K562 (cell line): ENCODE results near the gene FADS6. TPM values are rescaled to one million over a fixed set of nuclear protein-coding genes. Genes with fewer than 3 reads are reported as not detected.

Experiments
- ATAC-seq: fragments of 200-7000 bp; cut with Tn5 transposase; 3 replicates; pipeline ENCODE4 v1.9.1; 2020; ENCODE audit warnings: moderate library complexity
- BruUV-seq: library from RNA; stranded (reverse); fragments of 400-500 nt; replicated peaks from 2 replicates; lab custom pipeline; 2021; lab: Mats Ljungman, UMichigan
- CTCF ChIA-PET: fragments of 300-600 bp; formaldehyde crosslinking; extraction: SDS; loops from one replicate; lab custom pipeline; 2021; ENCODE audit warnings: low intra/inter-chr PET ratio; lab: Yijun Ruan, JAX
- POLR2A ChIA-PET: fragments of 300-600, 350-650 bp; sonication (Branson Sonifier 250); formaldehyde crosslinking; extraction: SDS; loops from one replicate; lab custom pipeline; 2021; ENCODE audit warnings: antibody characterized with exemption, inconsistent platforms; lab: Yijun Ruan, JAX
- DNase-seq, 4 experiments: peaks; one replicate each; pipeline versions ENCODE4 v3.0.0 to v3.0.0-alpha.2; 2011 to 2018; ENCODE audit warnings: low spot score in 3 of 4, mixed read lengths in 3 of 4; ENCODE audit errors: extremely low read depth in 1 of 4
- FAIRE-seq: peaks from 2 replicates; lab custom pipeline; 2011; peaks lifted over from hg19 to GRCh38; lab: Jason Lieb, UNC
- H2AFZ ChIP-seq: 2 replicates; pipeline ENCODE4 v1.6.0; 2011; ENCODE audit warnings: low read depth, low read length, control low read depth, inconsistent platforms
- H3K27ac ChIP-seq: fragments of 200-600 bp; 3 replicates; pipeline ENCODE4 v1.8.0; 2011; ENCODE audit warnings: low read depth, mild to moderate bottlenecking, control low read depth, inconsistent platforms, low read length, moderate library complexity, mixed read lengths; ENCODE audit errors: extremely low read depth
- H3K27me3 ChIP-seq, 2 experiments: fragments of 300-600 bp in 1 of 2; 2 replicates in 1 of 2; 3 replicates in 1 of 2; pipeline versions ENCODE4 v1.6.0 to v1.8.0; 2011; ENCODE audit warnings: inconsistent platforms in 2 of 2, low read length in 2 of 2, mild to moderate bottlenecking in 1 of 2, mixed read lengths in 1 of 2, moderate library complexity in 1 of 2; ENCODE audit not compliant: control insufficient read depth in 2 of 2, insufficient read depth in 2 of 2
- H3K36me3 ChIP-seq: fragments of 300-600 bp; 3 replicates; pipeline ENCODE4 v1.8.0; 2011; ENCODE audit warnings: mild to moderate bottlenecking, low read length, inconsistent platforms; ENCODE audit not compliant: control insufficient read depth, insufficient read depth
- H3K4me1 ChIP-seq, 2 experiments: fragments of 200-600 bp in 1 of 2; replicated peaks in 1 of 2; 2 replicates in 1 of 2; 3 replicates in 1 of 2; pipeline versions ENCODE4 v1.5.1 to v1.8.0; 2011; ENCODE audit warnings: inconsistent platforms in 2 of 2, low read length in 2 of 2, mild to moderate bottlenecking in 1 of 2, mixed read lengths in 1 of 2, moderate library complexity in 1 of 2; ENCODE audit not compliant: control insufficient read depth in 2 of 2, insufficient read depth in 2 of 2
- H3K4me2 ChIP-seq: 2 replicates; pipeline ENCODE4 v1.6.1; 2011; ENCODE audit warnings: low read length, control low read depth, inconsistent platforms, mixed read lengths; ENCODE audit not compliant: insufficient read depth
- H3K4me3 ChIP-seq: fragments of 200-600 bp; sonication (generic), shearing (Covaris generic); 2 replicates; pipeline ENCODE4 v1.5.1; 2016; ENCODE audit warnings: control low read depth, inconsistent platforms
- H3K79me2 ChIP-seq: fragments of 200-600 bp; 3 replicates; pipeline ENCODE4 v1.8.0; 2011; ENCODE audit warnings: low read length, inconsistent platforms; ENCODE audit not compliant: control insufficient read depth, insufficient read depth
- H3K9ac ChIP-seq, 2 experiments: 2 replicates each; pipeline versions ENCODE4 v1.6.0 to v1.6.1; 2011; ENCODE audit warnings: low read depth in 2 of 2, low read length in 2 of 2, control low read depth in 1 of 2, inconsistent platforms in 1 of 2, mild to moderate bottlenecking in 1 of 2, mixed read lengths in 1 of 2; ENCODE audit not compliant: insufficient read depth in 1 of 2
- H3K9me1 ChIP-seq: one replicate; pipeline ENCODE4 v1.6.0; 2011; ENCODE audit warnings: inconsistent platforms, mild to moderate bottlenecking, low read length, moderate library complexity; ENCODE audit not compliant: control insufficient read depth, insufficient read depth
- H3K9me3 ChIP-seq: replicated peaks from 2 replicates; pipeline ENCODE4 v1.5.1; 2011; ENCODE audit warnings: low read depth, low read length, inconsistent platforms; ENCODE audit not compliant: control insufficient read depth, insufficient read depth
- H4K20me1 ChIP-seq: replicated peaks from 2 replicates; pipeline ENCODE4 v1.6.1; 2011; ENCODE audit warnings: low read length, inconsistent platforms, mixed read lengths; ENCODE audit not compliant: control insufficient read depth, insufficient read depth
- ATF1 ChIP-seq, 2 experiments: fragments of 450-650 bp in 1 of 2; IDR thresholded peaks; 2 replicates each; pipeline ENCODE4 v1.6.1; 2016; ENCODE audit warnings: missing compliant biosample characterization in 1 of 2, missing genetic modification characterization in 1 of 2
- ATF7 ChIP-seq: fragments of 450-650 bp; IDR thresholded peaks from 2 replicates; pipeline ENCODE4 v1.7.1; 2014; ENCODE audit warnings: mild to moderate bottlenecking, moderate library complexity
- BRF1 ChIP-seq: IDR thresholded peaks from 3 replicates; pipeline ENCODE4 v1.6.1; 2011; ENCODE audit warnings: borderline replicate concordance, mild to moderate bottlenecking; ENCODE audit not compliant: insufficient read length; ENCODE audit errors: extremely low read depth
- ETV6 ChIP-seq, 3 experiments: fragments of 150-350 bp in 1 of 3; sonication (generic) in 1 of 3; formaldehyde crosslinking in 1 of 3; IDR thresholded peaks; 2 replicates each; pipeline versions ENCODE4 v1.6.1 to v1.8.0; 2014 to 2022; ENCODE audit warnings: borderline replicate concordance in 2 of 3, low read depth in 2 of 3, antibody characterized with exemption in 1 of 3, low read length in 1 of 3, mild to moderate bottlenecking in 1 of 3, missing genetic modification reagents in 1 of 3
- HNRNPLL ChIP-seq: fragments of 200-400 bp; formaldehyde crosslinking; IDR thresholded peaks from 2 replicates; pipeline ENCODE4 v1.6.1; 2017; ENCODE audit warnings: low read length, low read depth, mild to moderate bottlenecking; ENCODE audit not compliant: poor library complexity, severe bottlenecking
- NR2F6 ChIP-seq: fragments of 450-650 bp; formaldehyde crosslinking; IDR thresholded peaks from 2 replicates; pipeline ENCODE4 v1.4.0; 2020; ENCODE audit warnings: mild to moderate bottlenecking
- NRF1 ChIP-seq, 2 experiments: fragments of 450-650 bp; IDR thresholded peaks in 1 of 2; conservative IDR thresholded peaks in 1 of 2; 2 replicates each; pipeline ENCODE4 v1.6.1; 2014; ENCODE audit warnings: mild to moderate bottlenecking in 2 of 2
- PHB2 ChIP-seq: fragments of 450-650 bp; IDR thresholded peaks from 2 replicates; pipeline ENCODE4 v1.6.1; 2017; ENCODE audit warnings: low read depth
- RHOXF2B ChIP-seq: fragments of 250-450 bp; sonication (Bioruptor Pico); conservative IDR thresholded peaks from 2 replicates; pipeline ENCODE4 v1.5.1; 2021
- SMARCA5 ChIP-seq: fragments of 450-650 bp; IDR thresholded peaks from 2 replicates; pipeline ENCODE4 v1.6.1; 2016
- ZNF41 ChIP-seq: fragments of 250-450 bp; sonication (Bioruptor Pico); conservative IDR thresholded peaks from 2 replicates; pipeline ENCODE4 v1.4.0; 2020; ENCODE audit warnings: mild to moderate bottlenecking
- WGBS: fragments of 100-300 bp; shearing (Covaris generic); methylation state at CpG from one replicate; pipeline ENCODE4 v1.1.6; 2016; ENCODE audit warnings: low coverage, mixed read lengths; ENCODE audit not compliant: insufficient coverage; ENCODE audit errors: missing lambda C conversion rate; 5-methylcytosine and 5-hydroxymethylcytosine counted together
- in situ Hi-C: fragments of 300-500 bp; cut with MboI; formaldehyde crosslinking; loops from 4 replicates; pipeline ENCODE4 v1.15.0; 2018; ENCODE audit warnings: inconsistent platforms, mixed read lengths
- intact Hi-C: fragments of 100-400 bp; cut with micrococcal nuclease; formaldehyde crosslinking; loops from 2 replicates; pipeline ENCODE4 v1.14.2; 2022
- polyA plus RNA-seq, 8 experiments: library from polyadenylated mRNA; depleted of rRNA in 4 of 8; stranded (reverse) in 5 of 8; unstranded in 3 of 8; fragments of >200 nt; fragmentation: Nextera tagmentation in 2 of 8; fragmentation: Illumina TruSeq in 1 of 8; extraction: Ambion mirVana in 2 of 8; extraction: Trizol in 1 of 8; gene quantifications; 2 replicates each; pipeline versions ENCODE4 v1.2.1 to v1.2.3, GENCODE V29; 2011 to 2014; ENCODE audit warnings: inconsistent platforms in 1 of 8, missing spikeins in 1 of 8
- total RNA-seq, 7 experiments: library from RNA; depleted of rRNA in 6 of 7; stranded (reverse); fragments of >200 nt in 6 of 7; fragmentation: Illumina TruSeq in 2 of 7; extraction: Trizol in 2 of 7; gene quantifications; 2 replicates each; pipeline versions ENCODE4 v1.2.1 to v1.2.3, GENCODE V29; 2011 to 2021; ENCODE audit warnings: low replicate concordance in 1 of 7
- TF ChIP-seq, protein P1 (sequence below): sonication (generic); formaldehyde crosslinking; IDR thresholded peaks from 2 replicates; pipeline ENCODE4 v1.8.0; 2022; ENCODE audit warnings: mild to moderate bottlenecking, low read depth, missing genetic modification reagents
- TF ChIP-seq, protein P2 (sequence below): fragments of 250-450 bp; sonication (Bioruptor Pico); IDR thresholded peaks from 2 replicates; pipeline ENCODE4 v1.8.0; 2022; ENCODE audit warnings: inconsistent platforms, mild to moderate bottlenecking, moderate library complexity, borderline replicate concordance
- TF ChIP-seq, protein P3 (sequence below), 2 experiments: fragments of 200-800 bp in 1 of 2; sonication (Bioruptor generic) in 1 of 2; sonication (generic) in 1 of 2; formaldehyde crosslinking in 1 of 2; IDR thresholded peaks in 1 of 2; conservative IDR thresholded peaks in 1 of 2; 2 replicates each; pipeline versions ENCODE4 v1.5.0 to v1.6.1; 2016 to 2020; ENCODE audit warnings: missing compliant biosample characterization in 1 of 2, missing genetic modification characterization in 1 of 2, missing genetic modification reagents in 1 of 2

Gene FADS6
- total and polyA plus RNA-seq, 9 of the 15 experiments (the other 6 are each of a cell fraction or from before 2014, with no cell fraction given), result 0.18 to 0.22 TPM; not detected in 7

GRCh38 chr17:74875977-74876593 lies 17.3 kb downstream of the FADS6 start:
- FAIRE-seq, result peak; percentile 96
- Histone ChIP-seq H3K4me2 (peak overlapping the region; percentile 70), H3K9me1 (no peaks in the 10 kb centered on the region), H3K36me3 (peaks cover 6% of the 10 kb centered on the region; the same call in 1 of the 3 replicates), H3K79me2 (peaks cover 19% of the 10 kb centered on the region), H4K20me1 (no peaks in the 10 kb centered on the region; the same call in 1 of the 2 replicates), H3K9ac (peak overlapping the region; percentile 46 to 90; a peak in 3 of 4 replicates), H2AFZ (peak overlapping the region; percentile 90), H3K9me3 (no peaks in the 10 kb centered on the region), H3K27me3 (no peaks in the 10 kb centered on the region), H3K27ac (peak overlapping the region; percentile 95), H3K4me3 (no peak overlapping the region), H3K4me1 (peaks cover 57 to 61% of the 10 kb centered on the region in 2 experiments)
- WGBS, result 10% methylated on average over 6 of the region's 6 CpGs
- peak; percentile 35 for ATAC-seq
- DNase-seq, result peak; percentile 60 to 90 (median 72)
- BruUV-seq, result no TSS peak
- in situ Hi-C loops, result no loop called here
- intact Hi-C loops, result loop anchor here (10.0 kb wide), 1 partner anchor 159 kb away; no protein-coding TSS in a partner anchor
- ChIA-PET CTCF (interaction anchor here (0.6 kb wide), 1 partner anchor 17 kb away, joined by 3 read pairs; the partner anchor contains the start of gene FADS6), POLR2A (interaction anchor here (0.6 to 1.7 kb wide), 10 partner anchors 10 to 832 kb away, joined by 3 to 8 read pairs (median 4); no protein-coding TSS in a partner anchor)
- TF ChIP-seq ATF1 (CRISPR knock-in tag; IDR thresholded peaks at IDR 0.05) (no peak), ATF1 (tag; IDR thresholded peaks at IDR 0.05) (peak; percentile 66), SMARCA5 (0 out of 2 replicates have a peak, but pooled peaks have one; percentile 17), BRF1 (no peak), RHOXF2B (CRISPR knock-in tag) (no peak), NRF1 (conservative IDR thresholded peaks at IDR 0.05 in 1 of 2, IDR thresholded peaks at IDR 0.05 in 1 of 2) (no peak; a peak in 1 of 4 replicates), ATF7 (peak; percentile 29; the same call in 1 of the 2 replicates), HNRNPLL (no peak), PHB2 (no peak), NR2F6 (CRISPR knock-in tag) (no peak), ZNF41 (CRISPR knock-in tag) (no peak), ETV6 (IDR thresholded peaks at IDR 0.05; ENCODE audit: borderline replicate concordance in 1 of 2, low read depth in 2 of 2, low read length in 1 of 2) (no peak), ETV6 (CRISPR knock-in tag; IDR thresholded peaks at IDR 0.05; ENCODE audit: borderline replicate concordance) (no peak)
- TF ChIP-seq, protein P1, sequence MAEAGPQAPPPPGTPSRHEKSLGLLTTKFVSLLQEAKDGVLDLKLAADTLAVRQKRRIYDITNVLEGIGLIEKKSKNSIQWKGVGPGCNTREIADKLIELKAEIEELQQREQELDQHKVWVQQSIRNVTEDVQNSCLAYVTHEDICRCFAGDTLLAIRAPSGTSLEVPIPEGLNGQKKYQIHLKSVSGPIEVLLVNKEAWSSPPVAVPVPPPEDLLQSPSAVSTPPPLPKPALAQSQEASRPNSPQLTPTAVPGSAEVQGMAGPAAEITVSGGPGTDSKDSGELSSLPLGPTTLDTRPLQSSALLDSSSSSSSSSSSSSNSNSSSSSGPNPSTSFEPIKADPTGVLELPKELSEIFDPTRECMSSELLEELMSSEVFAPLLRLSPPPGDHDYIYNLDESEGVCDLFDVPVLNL (CRISPR knock-in tag), result no peak
- TF ChIP-seq, protein P2, sequence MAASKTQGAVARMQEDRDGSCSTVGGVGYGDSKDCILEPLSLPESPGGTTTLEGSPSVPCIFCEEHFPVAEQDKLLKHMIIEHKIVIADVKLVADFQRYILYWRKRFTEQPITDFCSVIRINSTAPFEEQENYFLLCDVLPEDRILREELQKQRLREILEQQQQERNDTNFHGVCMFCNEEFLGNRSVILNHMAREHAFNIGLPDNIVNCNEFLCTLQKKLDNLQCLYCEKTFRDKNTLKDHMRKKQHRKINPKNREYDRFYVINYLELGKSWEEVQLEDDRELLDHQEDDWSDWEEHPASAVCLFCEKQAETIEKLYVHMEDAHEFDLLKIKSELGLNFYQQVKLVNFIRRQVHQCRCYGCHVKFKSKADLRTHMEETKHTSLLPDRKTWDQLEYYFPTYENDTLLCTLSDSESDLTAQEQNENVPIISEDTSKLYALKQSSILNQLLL (CRISPR knock-in tag), result no peak
- TF ChIP-seq, protein P3, sequence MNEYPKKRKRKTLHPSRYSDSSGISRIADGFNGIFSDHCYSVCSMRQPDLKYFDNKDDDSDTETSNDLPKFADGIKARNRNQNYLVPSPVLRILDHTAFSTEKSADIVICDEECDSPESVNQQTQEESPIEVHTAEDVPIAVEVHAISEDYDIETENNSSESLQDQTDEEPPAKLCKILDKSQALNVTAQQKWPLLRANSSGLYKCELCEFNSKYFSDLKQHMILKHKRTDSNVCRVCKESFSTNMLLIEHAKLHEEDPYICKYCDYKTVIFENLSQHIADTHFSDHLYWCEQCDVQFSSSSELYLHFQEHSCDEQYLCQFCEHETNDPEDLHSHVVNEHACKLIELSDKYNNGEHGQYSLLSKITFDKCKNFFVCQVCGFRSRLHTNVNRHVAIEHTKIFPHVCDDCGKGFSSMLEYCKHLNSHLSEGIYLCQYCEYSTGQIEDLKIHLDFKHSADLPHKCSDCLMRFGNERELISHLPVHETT (CRISPR knock-in tag; conservative IDR thresholded peaks at IDR 0.05 in 1 of 2, IDR thresholded peaks at IDR 0.05 in 1 of 2), result peak in 1 of 2 experiments; percentile 89; a peak in 2 of 4 replicates
